Measurements from ENCODE around the gene SCD5.

Gene SCD5

DNA sequence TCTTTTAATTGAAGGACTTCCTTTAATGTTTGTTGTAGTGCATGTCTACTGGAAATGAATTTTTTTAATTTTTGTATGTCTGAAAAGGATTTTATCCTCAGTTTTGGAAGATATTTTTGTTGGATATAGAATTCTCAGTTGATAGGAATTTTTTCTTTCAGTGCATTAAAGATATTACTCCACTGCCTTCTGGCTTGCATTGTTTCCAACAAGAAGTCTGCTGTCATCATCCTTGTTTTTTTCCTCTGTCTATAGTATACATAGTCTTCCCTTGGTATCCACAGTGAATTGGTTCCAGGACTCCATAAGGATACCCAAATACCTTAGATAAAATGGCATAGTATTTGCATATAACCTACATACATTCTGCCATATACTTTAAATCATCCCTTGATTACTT, 33.5 kb downstream of the SCD5 start:
- DNase-seq (ENCODE audit: low spot score), result no peak

- no peak for DNase-seq (ENCODE audit: low spot score)
Measured at GRCh38 chr4:82761229-82761628, 37.4 kb downstream of the SCD5 start.

GRCh38 chr4:82758701-82759685, 39.6 kb downstream of the SCD5 start:
- DNase-seq (ENCODE audit: low spot score), result no peak

GRCh38 chr4:82756061-82756460, 42.5 kb downstream of the SCD5 start:
- no peak for DNase-seq (ENCODE audit: low spot score)

DNA sequence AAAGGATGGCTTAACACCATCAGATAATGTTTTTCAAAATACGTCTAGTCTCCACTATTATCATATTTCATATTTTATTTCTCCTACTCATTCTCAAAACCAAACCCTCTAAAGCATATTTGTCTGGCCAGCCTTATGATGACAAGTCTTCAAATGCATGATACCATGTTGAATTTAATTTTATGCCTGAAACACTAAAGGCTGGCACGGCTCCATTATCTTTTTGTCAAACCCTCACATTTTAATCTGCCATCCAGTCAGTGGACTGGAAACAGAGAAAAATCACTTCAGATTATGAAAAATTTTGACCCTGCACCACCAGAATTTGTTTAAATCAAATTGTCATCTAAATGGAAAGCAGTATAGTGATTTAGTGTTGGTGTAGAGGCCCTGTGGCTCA, 42.9 kb downstream of the SCD5 start:
- DNase-seq (ENCODE audit: low spot score), result no peak

DNA sequence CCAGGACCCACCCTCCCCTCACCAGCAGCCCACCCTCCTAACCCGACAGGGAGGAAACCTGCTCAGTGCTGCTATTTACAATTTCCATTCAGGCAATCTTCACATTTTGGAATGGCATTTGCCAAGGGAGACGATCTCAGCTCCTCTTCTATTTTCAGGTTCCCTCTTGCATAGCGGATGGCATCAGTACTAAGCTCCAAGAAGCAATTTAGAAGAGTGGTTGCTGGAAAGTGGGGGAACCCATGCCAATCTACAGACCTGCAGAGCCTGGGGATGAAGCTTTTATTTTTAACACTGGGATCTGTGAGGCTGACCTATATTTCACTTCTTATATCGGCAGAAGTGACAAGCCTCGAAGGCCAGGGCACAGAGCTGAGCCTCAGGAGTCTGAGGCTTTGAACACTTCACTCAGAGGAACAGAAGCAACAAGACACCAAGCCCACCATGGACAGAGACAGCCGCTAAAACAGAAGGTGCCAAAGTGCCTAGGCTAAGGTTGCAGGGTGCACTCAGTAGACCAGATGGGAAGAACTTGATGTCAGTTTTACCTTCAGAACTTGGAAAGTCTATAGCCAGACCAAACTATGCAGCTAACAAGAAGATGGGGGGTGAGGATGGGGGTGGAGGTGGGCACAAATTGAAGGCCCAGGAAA, 44.0 kb downstream of the SCD5 start:
- DNase-seq (ENCODE audit: low spot score), result no peak

GRCh38 chr4:82753725-82754410, 44.7 kb downstream of the SCD5 start:
- DNase-seq (ENCODE audit: low spot score), result no peak

DNA sequence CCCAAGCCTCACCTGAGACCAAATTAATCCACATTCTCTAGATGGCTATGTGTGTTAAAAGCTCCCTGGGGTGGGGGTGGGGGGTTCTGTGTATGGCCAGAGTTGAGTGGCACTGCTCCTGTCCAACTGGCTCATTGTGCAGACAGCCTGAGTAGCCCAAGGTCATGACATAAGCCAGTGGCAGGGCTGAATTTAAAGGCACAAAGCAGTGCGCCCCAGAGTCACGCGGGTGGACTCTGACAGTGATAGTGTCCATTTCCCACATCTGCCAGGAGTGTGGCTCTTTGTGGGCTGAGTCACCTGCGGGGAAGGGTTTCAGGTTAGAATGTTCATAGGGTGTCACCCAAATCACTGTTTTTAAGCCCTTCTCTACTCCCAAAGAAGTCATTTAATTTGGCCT, 45.4 kb downstream of the SCD5 start:
- DNase-seq (ENCODE audit: low spot score), result no peak

DNA sequence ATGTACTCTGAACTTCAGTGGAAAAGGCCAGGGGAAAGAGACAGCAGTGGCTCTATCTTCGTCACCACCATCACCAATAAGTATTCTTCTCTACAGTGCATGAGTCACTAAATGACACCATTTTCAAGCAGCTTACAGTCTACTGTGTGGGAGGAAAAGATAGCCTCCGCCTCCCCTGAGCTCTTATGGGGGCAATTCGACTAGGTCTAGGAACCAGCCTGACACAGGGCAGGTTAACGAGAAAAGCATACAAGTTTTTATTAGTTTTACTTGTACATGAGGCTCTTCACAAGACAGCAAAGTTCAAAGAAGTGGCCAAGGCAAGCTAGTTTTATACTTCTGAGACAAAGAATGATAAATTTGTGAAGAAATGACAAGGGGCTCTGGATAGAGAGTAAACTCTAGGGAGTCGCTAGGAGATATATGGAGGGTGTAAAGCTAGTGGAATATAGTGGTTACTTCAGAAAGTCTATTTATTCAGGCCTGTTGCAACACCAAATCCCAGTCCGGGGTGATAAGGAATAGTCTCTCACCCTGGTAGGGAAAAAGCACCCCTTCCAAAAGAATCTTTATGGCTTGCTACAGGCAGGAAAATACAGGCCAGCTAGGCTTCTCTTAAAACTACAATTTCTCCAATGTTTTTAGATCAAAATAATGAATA, 49.7 kb downstream of the SCD5 start:
- no peak for DNase-seq (ENCODE audit: low spot score)

DNA sequence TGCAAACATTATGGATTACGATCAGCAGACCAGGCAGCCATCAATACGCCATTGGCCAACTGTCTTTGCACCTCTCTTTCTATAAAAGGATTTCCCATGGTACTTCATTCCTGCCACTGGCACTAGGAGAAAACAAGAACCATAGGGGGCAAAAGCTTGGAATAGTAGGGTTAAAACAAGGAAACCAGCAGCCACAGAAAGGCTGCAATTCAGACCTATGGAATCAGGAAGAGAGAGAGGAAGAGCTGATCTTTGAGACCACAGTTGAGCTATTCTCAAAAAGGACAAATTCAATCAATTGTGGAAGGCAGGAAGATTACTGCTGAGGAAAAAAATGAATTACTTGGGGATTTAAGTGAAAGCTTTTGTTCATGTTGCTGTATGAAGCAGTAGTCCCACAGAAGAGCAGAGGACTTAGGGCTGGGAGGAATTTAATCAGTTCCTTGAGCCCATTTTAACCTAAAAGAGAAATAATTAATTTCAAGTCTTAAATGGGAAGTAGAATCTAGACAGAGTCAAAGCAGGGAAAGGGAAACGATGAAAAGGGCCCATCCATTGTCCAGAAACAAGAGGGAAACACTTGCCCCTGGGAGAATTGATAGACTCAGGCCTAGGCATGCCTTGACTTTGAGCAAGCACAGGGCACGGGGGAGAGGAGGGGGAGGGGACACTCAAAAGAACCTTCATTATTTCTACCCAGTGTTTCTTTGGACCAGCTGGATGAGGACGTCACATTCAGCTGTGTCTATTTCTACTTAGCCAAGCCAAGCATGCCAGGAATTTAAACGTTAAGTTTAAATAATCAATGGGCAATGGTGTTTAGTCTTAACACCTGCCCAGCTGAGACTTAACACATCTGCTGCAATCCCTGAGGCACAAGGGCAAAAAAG, 50.7 kb downstream of the SCD5 start:
- DNase-seq (ENCODE audit: low spot score), result no peak

DNA sequence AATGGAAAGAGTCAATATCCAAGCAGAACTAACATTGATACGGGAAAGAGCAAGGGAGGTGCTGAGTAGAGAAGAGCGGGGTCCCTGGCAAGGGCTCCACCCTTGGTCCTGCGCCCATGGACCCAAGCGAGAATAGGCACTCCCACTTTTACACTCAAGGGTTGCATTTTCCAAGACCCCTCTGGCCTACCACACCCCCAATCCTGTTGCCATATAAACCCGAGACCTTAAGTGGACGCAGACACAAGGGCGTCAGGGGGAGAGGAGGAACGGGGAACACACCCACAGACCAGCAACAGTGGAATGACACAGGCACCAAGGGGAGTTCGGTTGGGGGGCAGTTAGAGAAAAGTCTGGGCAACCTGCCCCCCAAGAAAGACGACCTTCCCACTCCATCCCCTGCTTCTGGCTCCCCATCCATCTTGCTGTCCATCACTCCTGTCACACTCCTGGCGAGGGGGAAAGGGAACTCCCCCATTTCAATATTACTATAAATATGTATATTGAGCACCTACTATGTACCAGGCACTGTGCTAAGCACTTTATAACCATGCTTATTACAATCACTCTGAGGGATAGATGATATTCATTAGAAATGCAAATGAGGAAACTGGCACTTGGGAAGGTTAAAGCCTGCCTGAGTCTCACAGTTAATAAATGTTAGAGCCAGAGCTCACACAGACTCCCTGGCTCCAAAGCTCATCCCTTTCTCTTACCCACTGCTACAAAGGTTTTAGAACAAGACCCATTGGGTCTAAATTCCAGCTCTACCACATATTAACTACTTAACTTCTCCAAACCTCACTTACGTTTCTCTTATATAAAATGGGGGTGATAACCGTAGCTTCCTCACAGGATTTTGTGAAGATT, 51.7 kb downstream of the SCD5 start:
- DNase-seq (ENCODE audit: low spot score), result no peak

- no peak for DNase-seq (ENCODE audit: low spot score)
Measured at GRCh38 chr4:82745173-82745842, 53.3 kb downstream of the SCD5 start.

DNA sequence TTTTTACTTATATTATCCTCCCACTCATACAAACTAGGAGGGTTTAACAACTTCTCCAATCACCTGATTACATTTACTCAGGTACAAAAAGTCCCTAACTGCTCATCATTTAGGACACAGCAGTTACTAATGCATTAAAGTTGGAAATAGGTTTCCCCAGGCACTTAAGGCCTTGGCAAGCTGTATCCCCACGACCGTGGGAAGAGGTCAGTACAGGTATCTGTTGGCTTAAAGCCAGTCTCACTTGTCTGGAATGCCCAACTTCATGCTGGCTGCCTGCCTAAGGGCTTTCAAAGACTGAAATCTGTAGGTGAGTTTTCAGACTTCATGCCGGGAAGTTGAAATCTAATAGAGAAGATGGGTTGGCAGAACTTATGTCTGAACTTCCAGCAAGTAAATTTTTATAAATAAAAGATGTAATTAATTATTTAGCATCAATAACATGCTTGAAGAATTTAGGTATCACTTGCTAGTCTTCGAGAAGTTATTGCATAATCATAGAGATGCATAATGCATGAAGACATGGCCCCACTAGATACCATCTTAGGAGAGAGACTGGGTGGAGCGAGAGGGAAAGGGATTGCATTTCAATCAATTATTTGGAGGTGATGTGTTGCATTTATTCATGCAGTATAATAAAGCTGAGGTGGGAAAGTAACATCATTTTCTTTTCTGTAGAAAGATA, 54.2 kb downstream of the SCD5 start:
- no peak for DNase-seq (ENCODE audit: low spot score)

GRCh38 chr4:82741188-82741587, 57.4 kb downstream of the SCD5 start:
- DNase-seq (ENCODE audit: low spot score), result no peak

- DNase-seq (ENCODE audit: low spot score), result peak; percentile 86
Measured at GRCh38 chr4:82739287-82740190, 59.1 kb downstream of the SCD5 start.

GRCh38 chr4:82737354-82737753, 61.2 kb downstream of the SCD5 start:
- no peak for DNase-seq (ENCODE audit: low spot score)

DNA sequence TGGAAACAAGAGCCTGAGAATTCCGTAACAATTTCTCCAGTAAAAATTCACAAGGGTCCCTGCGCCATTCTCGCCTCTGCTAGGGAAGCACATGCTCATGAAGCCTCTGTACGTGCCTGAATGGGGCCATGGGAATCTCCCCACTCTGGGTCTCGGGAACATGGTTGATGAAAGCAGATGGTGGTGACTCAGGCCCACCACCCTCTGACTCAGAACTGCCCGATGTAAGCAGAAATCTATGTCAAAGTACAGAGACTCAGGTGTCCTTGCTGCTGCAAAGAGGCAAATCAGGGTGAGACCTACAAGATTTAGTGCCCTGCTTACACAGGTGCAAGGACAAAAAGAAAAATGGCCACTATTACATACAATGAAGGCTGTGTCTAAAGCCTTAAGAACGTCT, 65.0 kb downstream of the SCD5 start:
- DNase-seq (ENCODE audit: low spot score), result no peak

- DNase-seq (ENCODE audit: low spot score), result no peak
Measured at GRCh38 chr4:82728301-82728700, 70.3 kb downstream of the SCD5 start.
